Panc1 (cell line): Measurements from ENCODE around the gene OR2T12. TPM values are rescaled to one million over a fixed set of nuclear protein-coding genes. Genes with fewer than 3 reads are reported as not detected.
"Not testable (repeated sequence)": the region's sequence is repeated elsewhere in the genome, so short reads cannot be mapped to it uniquely, and the experiment has no call there.

Source experiments
- ATAC-seq: fragments of 200-7000 bp; cut with Tn5 transposase; 2 replicates; pipeline ENCODE4 v1.9.1; 2020; ENCODE audit warnings: mild to moderate bottlenecking, moderate library complexity
- BruUV-seq: library from RNA; stranded (reverse); fragments of 400-500 nt; replicated peaks from 2 replicates; lab custom pipeline; 2021; lab: Mats Ljungman, UMichigan
- CTCF ChIA-PET: fragments of 300-600 bp; sonication (Branson Sonifier 250); formaldehyde crosslinking; loops from one replicate; lab custom pipeline; 2022; ENCODE audit warnings: antibody characterized with exemption; lab: Charles Lee
- POLR2A ChIA-PET: fragments of 300-600 bp; sonication (Branson Sonifier 250); formaldehyde crosslinking; loops from one replicate; lab custom pipeline; 2022; ENCODE audit warnings: antibody characterized with exemption; lab: Charles Lee
- DNase-seq: peaks from one replicate; pipeline ENCODE4 v3.0.0-alpha.2; 2010; ENCODE audit warnings: low read depth, low spot score
- H3K27ac ChIP-seq: 2 replicates; pipeline ENCODE4 v1.5.1; 2011; ENCODE audit warnings: mild to moderate bottlenecking, low read length, inconsistent platforms
- H3K27me3 ChIP-seq: fragments of 200-500 bp; sonication (Bioruptor generic); 2 replicates; pipeline ENCODE4 v1.6.0; 2014; ENCODE audit warnings: low read length, inconsistent platforms; ENCODE audit not compliant: control insufficient read depth, insufficient read depth
- H3K36me3 ChIP-seq: fragments of 200-500 bp; sonication (Bioruptor generic); 2 replicates; pipeline ENCODE4 v1.5.1; 2014; ENCODE audit warnings: inconsistent platforms, mild to moderate bottlenecking, low read length, moderate library complexity; ENCODE audit not compliant: control insufficient read depth, insufficient read depth
- H3K4me1 ChIP-seq: 2 replicates; pipeline ENCODE4 v1.5.1; 2011; ENCODE audit warnings: inconsistent platforms, mild to moderate bottlenecking, low read length, moderate library complexity; ENCODE audit not compliant: control insufficient read depth, insufficient read depth
- H3K4me3 ChIP-seq, 2 experiments: 2 replicates each; pipeline ENCODE4 v1.5.1; 2011 to 2012; ENCODE audit warnings: low read depth in 2 of 2, low read length in 2 of 2, mild to moderate bottlenecking in 2 of 2, inconsistent platforms in 1 of 2, moderate library complexity in 1 of 2
- H3K9me3 ChIP-seq: fragments of 200-500 bp; sonication (Bioruptor generic); 2 replicates; pipeline ENCODE4 v1.5.1; 2014; ENCODE audit warnings: low read depth, mild to moderate bottlenecking, inconsistent platforms, low read length, moderate library complexity; ENCODE audit not compliant: control insufficient read depth, insufficient read depth
- CTCF ChIP-seq: fragments of 450-650 bp; IDR thresholded peaks from 2 replicates; pipeline ENCODE4 v1.5.1; 2017; ENCODE audit warnings: mild to moderate bottlenecking
- POLR2AphosphoS5 ChIP-seq: IDR thresholded peaks from 2 replicates; pipeline ENCODE4 v1.6.1; 2012; ENCODE audit warnings: mild to moderate bottlenecking, low read depth, low read length, moderate library complexity
- REST ChIP-seq, 2 experiments: IDR thresholded peaks; 2 replicates each; pipeline ENCODE4 v1.6.1; 2011 to 2012; ENCODE audit warnings: low read depth in 2 of 2, control low read depth in 1 of 2, low read length in 1 of 2, mild to moderate bottlenecking in 1 of 2, moderate library complexity in 1 of 2; ENCODE audit not compliant: insufficient read depth in 1 of 2
- SIN3A ChIP-seq: IDR thresholded peaks from 2 replicates; pipeline ENCODE4 v1.6.1; 2012; ENCODE audit warnings: low read depth, mild to moderate bottlenecking, low read length, moderate library complexity, borderline replicate concordance; ENCODE audit not compliant: insufficient read depth
- TCF7L2 ChIP-seq: IDR thresholded peaks from 2 replicates; pipeline ENCODE4 v1.6.1; 2011; ENCODE audit warnings: mild to moderate bottlenecking, low read depth, low read length, inconsistent platforms
- in situ Hi-C: cut with HindIII; loops from 2 replicates; pipeline ENCODE4 v1.10.0; 2016; ENCODE audit warnings: low sequenced_read_pairs, low pct_unique_long_range_greater_than_20kb
- intact Hi-C: fragments of 100-400 bp; cut with micrococcal nuclease; formaldehyde crosslinking; loops from one replicate; pipeline ENCODE4 v1.10.0; 2022; ENCODE audit not compliant: unreplicated experiment
- total RNA-seq: library from RNA; stranded (reverse); gene quantifications from one replicate; pipeline ENCODE4 v1.2.1, GENCODE V29; 2021; ENCODE audit not compliant: unreplicated experiment

The OR2T12 gene
- total RNA-seq, 1 experiment from 2014 or later = not detected

DNA sequence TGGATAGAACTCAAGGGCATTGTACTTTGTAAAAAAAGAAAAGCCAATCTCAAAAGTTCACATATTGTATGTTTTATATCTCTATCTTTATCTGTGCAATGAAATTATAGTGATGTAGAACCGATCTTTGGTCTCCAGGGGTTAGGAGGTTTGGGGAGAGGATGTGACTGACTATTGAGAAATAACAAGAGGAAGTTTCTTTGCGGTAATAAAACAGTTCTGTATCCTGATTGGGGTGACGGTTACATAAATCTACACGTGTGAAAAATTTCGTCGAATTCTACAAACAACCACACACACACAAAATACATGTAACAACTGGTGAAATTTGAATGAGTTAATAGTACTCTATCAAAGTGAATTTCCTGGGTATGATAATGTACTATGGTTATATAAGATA, 14.8 kb downstream of the OR2T12 start:
- no TSS peak for BruUV-seq
- in situ Hi-C loops (no loop called here), intact Hi-C loops (no loop called here)
- Histone ChIP-seq H3K36me3 (no peaks in the 10 kb centered on the region), H3K9me3 (no peaks in the 10 kb centered on the region), H3K4me3 (no peak overlapping the region), H3K27me3 (no peaks in the 10 kb centered on the region), H3K27ac (no peak overlapping the region), H3K4me1 (no peaks in the 10 kb centered on the region)
- POLR2A ChIA-PET = no interaction called here
- ATAC-seq (no peak), DNase-seq (no peak)
- CTCF ChIA-PET = no interaction called here
- TF ChIP-seq POLR2AphosphoS5 (no peak), TCF7L2 (no peak), REST (IDR thresholded peaks at IDR 0.05; ENCODE audit: insufficient read depth in 1 of 2, low read depth in 2 of 2, low read length in 1 of 2) (no peak), CTCF (no peak), SIN3A (no peak)

DNA sequence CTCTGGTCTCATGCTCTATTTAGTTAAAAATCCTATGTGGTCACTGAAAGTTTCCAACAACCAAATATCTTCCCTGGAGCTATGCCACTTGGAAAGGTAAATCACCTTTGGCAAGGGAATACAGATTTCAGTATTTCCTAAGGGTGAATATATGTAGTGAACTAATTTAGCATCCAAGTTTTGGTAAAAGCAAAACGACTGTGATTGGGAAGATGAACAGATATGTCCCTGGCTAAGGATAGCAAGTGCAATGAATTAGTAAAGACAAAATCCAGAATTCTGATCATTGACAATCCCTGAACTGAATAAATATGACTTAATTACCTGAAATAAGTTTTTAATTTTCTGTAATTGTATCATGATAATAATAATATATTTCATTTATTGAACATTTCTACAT, 25.3 kb downstream of the OR2T12 start, which contains the start of gene OR2T33:
OR2T33 (minus strand) TSS at position 101 of the 400 bp plus-strand sequence. CDS start 4,162 bp downstream, outside the sequence.
- in situ Hi-C loops = no loop called here
- TF ChIP-seq SIN3A (no peak), POLR2AphosphoS5 (no peak)

DNA sequence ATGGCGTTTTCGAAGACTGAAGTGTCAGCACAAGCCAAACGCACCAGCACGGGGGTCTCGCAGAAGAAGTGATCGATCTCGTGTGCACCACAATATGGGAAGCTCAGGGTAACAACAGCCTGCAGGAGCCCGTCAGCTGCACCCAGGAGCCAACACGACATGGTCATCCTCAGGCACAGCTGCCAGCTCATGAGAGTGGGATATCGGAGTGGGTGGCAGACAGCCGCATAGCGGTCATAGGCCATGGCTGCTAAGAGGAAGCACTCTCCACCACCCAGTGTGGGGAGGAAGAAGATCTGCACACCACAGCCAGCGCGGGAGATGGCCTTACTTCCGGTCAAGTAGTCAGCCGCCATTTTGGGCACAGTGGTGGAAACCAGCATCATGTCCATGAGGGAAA, 30.0 kb downstream of the OR2T12 start:
- intact Hi-C loops, in situ Hi-C loops, DNase-seq, H3K4me1 ChIP-seq, CTCF ChIA-PET, H3K9me3 ChIP-seq, POLR2A ChIA-PET, BruUV-seq, ATAC-seq, H3K27ac ChIP-seq, H3K4me3 ChIP-seq, H3K36me3 ChIP-seq, H3K27me3 ChIP-seq: not testable (repeated sequence)

More for the DNA sequence above, 25.3 kb downstream of the OR2T12 start, which contains the start of gene OR2T33:
- H3K36me3 ChIP-seq = no peaks in the 10 kb centered on the region
- intact Hi-C loops = no loop called here
- no TSS peak for BruUV-seq
- no peaks in the 10 kb centered on the region for H3K9me3 ChIP-seq
- no peaks in the 10 kb centered on the region for H3K27me3 ChIP-seq
- ATAC-seq (no peak), DNase-seq (no peak)
- POLR2A ChIA-PET = no interaction called here
- no peaks in the 10 kb centered on the region for H3K4me1 ChIP-seq
- no peak within 1 kb of the TSS for H3K4me3 ChIP-seq
- CTCF ChIA-PET = no interaction called here
- H3K27ac ChIP-seq = no peak within 1 kb of the TSS
